ENCODE data around the gene TSHR. TPM values are rescaled to one million over a fixed set of nuclear protein-coding genes. Genes with fewer than 3 reads are reported as not detected.

TSHR gene
- total RNA-seq, 1 experiment from 2014 or later, result not detected

DNA sequence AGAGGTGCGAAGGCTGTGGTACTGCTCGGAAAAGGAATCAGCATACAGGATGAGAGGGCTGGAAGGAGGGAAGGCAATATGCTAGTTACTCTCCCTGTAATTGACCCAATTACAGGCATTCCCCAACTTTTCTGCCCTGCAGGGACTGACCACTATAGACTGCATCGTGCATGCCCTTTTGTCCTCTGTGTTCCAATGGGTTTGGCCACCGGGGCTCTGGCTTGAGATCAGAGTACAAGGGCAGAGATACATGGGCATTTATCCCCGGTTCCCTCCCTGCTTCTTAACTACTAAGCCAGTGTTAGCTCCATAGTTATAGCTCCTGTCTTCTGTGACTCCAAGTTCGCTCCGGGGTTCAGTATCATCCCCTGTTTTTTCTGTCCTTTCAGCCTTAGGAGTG is 205.7 kb downstream of the TSHR start (continued):
- TF ChIP-seq CDX4 (CRISPR knock-in tag; IDR thresholded peaks at IDR 0.05; ENCODE audit: borderline replicate concordance), result no peak
- no peak for TF ChIP-seq GABPB1 (CRISPR knock-in tag; IDR thresholded peaks at IDR 0.05)
- TF ChIP-seq NR2C2 (CRISPR knock-in tag; IDR thresholded peaks at IDR 0.05), result no peak
- TF ChIP-seq RELA (CRISPR knock-in tag; IDR thresholded peaks at IDR 0.05; ENCODE audit: borderline replicate concordance), result no peak
- no peak for TF ChIP-seq ETV6 (CRISPR knock-in tag; IDR thresholded peaks at IDR 0.05)
- TF ChIP-seq, protein P1, sequence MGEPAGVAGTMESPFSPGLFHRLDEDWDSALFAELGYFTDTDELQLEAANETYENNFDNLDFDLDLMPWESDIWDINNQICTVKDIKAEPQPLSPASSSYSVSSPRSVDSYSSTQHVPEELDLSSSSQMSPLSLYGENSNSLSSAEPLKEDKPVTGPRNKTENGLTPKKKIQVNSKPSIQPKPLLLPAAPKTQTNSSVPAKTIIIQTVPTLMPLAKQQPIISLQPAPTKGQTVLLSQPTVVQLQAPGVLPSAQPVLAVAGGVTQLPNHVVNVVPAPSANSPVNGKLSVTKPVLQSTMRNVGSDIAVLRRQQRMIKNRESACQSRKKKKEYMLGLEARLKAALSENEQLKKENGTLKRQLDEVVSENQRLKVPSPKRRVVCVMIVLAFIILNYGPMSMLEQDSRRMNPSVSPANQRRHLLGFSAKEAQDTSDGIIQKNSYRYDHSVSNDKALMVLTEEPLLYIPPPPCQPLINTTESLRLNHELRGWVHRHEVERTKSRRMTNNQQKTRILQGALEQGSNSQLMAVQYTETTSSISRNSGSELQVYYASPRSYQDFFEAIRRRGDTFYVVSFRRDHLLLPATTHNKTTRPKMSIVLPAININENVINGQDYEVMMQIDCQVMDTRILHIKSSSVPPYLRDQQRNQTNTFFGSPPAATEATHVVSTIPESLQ (CRISPR knock-in tag; IDR thresholded peaks at IDR 0.05), result no peak

DNA sequence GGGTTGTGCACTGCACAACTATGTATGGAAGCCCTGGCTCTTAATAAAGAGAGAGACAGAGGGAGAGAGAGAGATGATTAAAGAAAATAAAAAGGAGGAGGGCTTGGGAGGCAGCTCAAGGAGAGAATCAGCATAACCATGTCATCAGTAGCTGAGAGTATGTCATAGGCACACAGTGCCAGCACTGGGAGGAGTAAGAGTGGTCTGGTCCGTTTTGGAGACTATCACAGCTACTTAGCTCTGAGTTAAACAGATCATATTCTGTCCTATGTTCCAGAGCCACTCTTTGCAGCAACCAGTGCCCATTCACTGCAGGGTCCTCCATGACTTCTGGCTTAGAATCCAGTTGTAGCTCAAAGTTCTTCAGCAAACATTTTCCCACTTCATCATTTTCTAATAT is 206.3 kb downstream of the TSHR start:
- no peak for TF ChIP-seq NFE2L1 (CRISPR knock-in tag; IDR thresholded peaks at IDR 0.05)
- TF ChIP-seq CREM (CRISPR knock-in tag; IDR thresholded peaks at IDR 0.05), result no peak
- no peak for TF ChIP-seq ATF1 (CRISPR knock-in tag; IDR thresholded peaks at IDR 0.05)
- TF ChIP-seq ZNF219 (CRISPR knock-in tag; IDR thresholded peaks at IDR 0.05; ENCODE audit: borderline replicate concordance), result no peak
- TF ChIP-seq ZNF121 (CRISPR knock-in tag; IDR thresholded peaks at IDR 0.05), result no peak
- no peak for TF ChIP-seq ZBTB43 (CRISPR knock-in tag; IDR thresholded peaks at IDR 0.05)
- no peak for TF ChIP-seq FOXP1 (CRISPR knock-in tag; IDR thresholded peaks at IDR 0.05; ENCODE audit: borderline replicate concordance)
- TF ChIP-seq, protein P2, sequence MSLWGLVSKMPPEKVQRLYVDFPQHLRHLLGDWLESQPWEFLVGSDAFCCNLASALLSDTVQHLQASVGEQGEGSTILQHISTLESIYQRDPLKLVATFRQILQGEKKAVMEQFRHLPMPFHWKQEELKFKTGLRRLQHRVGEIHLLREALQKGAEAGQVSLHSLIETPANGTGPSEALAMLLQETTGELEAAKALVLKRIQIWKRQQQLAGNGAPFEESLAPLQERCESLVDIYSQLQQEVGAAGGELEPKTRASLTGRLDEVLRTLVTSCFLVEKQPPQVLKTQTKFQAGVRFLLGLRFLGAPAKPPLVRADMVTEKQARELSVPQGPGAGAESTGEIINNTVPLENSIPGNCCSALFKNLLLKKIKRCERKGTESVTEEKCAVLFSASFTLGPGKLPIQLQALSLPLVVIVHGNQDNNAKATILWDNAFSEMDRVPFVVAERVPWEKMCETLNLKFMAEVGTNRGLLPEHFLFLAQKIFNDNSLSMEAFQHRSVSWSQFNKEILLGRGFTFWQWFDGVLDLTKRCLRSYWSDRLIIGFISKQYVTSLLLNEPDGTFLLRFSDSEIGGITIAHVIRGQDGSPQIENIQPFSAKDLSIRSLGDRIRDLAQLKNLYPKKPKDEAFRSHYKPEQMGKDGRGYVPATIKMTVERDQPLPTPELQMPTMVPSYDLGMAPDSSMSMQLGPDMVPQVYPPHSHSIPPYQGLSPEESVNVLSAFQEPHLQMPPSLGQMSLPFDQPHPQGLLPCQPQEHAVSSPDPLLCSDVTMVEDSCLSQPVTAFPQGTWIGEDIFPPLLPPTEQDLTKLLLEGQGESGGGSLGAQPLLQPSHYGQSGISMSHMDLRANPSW (CRISPR knock-in tag; conservative IDR thresholded peaks at IDR 0.05; ENCODE audit: low read depth), result no peak
- no peak for TF ChIP-seq NR2C2 (CRISPR knock-in tag; IDR thresholded peaks at IDR 0.05)
- TF ChIP-seq, protein P1 (CRISPR knock-in tag; IDR thresholded peaks at IDR 0.05), result no peak
- TF ChIP-seq, protein P3, sequence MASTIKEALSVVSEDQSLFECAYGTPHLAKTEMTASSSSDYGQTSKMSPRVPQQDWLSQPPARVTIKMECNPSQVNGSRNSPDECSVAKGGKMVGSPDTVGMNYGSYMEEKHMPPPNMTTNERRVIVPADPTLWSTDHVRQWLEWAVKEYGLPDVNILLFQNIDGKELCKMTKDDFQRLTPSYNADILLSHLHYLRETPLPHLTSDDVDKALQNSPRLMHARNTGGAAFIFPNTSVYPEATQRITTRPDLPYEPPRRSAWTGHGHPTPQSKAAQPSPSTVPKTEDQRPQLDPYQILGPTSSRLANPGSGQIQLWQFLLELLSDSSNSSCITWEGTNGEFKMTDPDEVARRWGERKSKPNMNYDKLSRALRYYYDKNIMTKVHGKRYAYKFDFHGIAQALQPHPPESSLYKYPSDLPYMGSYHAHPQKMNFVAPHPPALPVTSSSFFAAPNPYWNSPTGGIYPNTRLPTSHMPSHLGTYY (CRISPR knock-in tag; IDR thresholded peaks at IDR 0.05), result no peak
- TF ChIP-seq NFYB (CRISPR knock-in tag; conservative IDR thresholded peaks at IDR 0.05; ENCODE audit: low read depth), result no peak
- TF ChIP-seq HMGA2 (CRISPR knock-in tag; IDR thresholded peaks at IDR 0.05), result no peak
- no peak for TF ChIP-seq GABPB1 (CRISPR knock-in tag; IDR thresholded peaks at IDR 0.05)
- TF ChIP-seq MYBL2 (CRISPR knock-in tag; IDR thresholded peaks at IDR 0.05), result no peak
- TF ChIP-seq RORB (CRISPR knock-in tag; IDR thresholded peaks at IDR 0.05), result no peak
- TF ChIP-seq OVOL2 (CRISPR knock-in tag; IDR thresholded peaks at IDR 0.05; ENCODE audit: borderline replicate concordance), result no peak
- TF ChIP-seq SOX15 (CRISPR knock-in tag; IDR thresholded peaks at IDR 0.05), result no peak
- ATAC-seq, result no peak
- ChIA-PET POLR2A (interaction anchor here (0.6 kb wide), 1 partner anchor 20 kb away, joined by 3 read pairs; no protein-coding TSS in a partner anchor), CTCF (interaction anchor here (2.2 kb wide), 1 partner anchor 8 kb away, joined by 15 read pairs; no protein-coding TSS in a partner anchor)
- Mint-ChIP-seq H3K4me1 (peaks cover 3% of the 10 kb centered on the region; the same call in 1 of the 2 replicates), H3K27ac (no peak overlapping the region), H3K36me3 (peaks cover 2% of the 10 kb centered on the region; the same call in 1 of the 2 replicates), H3K27me3 (ENCODE audit: low read depth) (no peaks in the 10 kb centered on the region), H3K4me3 (no peak overlapping the region), H3K9me3 (peaks cover 4% of the 10 kb centered on the region)
- DNase-seq (ENCODE audit: low spot score), result no peak
